GM12864 (cell line): ENCODE results near the gene ZNF292.
"Not testable (repeated sequence)": the region's sequence is repeated elsewhere in the genome, so short reads cannot be mapped to it uniquely, and the experiment has no call there.

Experiments used
- DNase-seq: peaks from one replicate; pipeline ENCODE4 v3.0.0-alpha.2; 2011; ENCODE audit warnings: low read depth
- H3K4me3 ChIP-seq: 2 replicates; pipeline ENCODE4 v1.5.1; 2011; ENCODE audit warnings: mild to moderate bottlenecking, low read depth, low read length, control low read depth
- TF ChIP-seq, protein P1 (sequence below): IDR thresholded peaks from 2 replicates; pipeline ENCODE4 v1.5.1; 2011; ENCODE audit warnings: low read depth, mild to moderate bottlenecking, moderate library complexity, low read length, control low read depth, inconsistent platforms; ENCODE audit errors: missing control alignments

The ZNF292 gene

DNA sequence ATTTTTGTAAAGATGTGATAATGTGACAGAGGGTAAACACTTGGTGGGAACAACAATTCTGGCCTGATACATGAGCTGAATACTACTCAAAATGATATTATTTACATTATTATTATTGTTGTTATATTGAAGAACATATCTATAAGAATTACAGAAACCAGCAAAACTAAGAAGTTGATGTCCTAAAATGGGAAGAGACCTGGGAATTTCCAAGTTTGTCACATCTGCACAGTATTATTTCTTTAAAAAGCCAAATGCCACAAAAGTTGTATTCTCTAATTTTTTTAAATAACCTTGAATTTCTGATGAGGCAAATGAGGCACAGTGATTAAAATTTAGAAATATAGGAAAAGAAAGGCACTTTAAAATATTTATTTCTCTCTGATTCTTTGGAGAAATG is 5.0 kb upstream of the ZNF292 start:
- no peak for DNase-seq
- H3K4me3 ChIP-seq, result no peak overlapping the region
- TF ChIP-seq, protein P1, sequence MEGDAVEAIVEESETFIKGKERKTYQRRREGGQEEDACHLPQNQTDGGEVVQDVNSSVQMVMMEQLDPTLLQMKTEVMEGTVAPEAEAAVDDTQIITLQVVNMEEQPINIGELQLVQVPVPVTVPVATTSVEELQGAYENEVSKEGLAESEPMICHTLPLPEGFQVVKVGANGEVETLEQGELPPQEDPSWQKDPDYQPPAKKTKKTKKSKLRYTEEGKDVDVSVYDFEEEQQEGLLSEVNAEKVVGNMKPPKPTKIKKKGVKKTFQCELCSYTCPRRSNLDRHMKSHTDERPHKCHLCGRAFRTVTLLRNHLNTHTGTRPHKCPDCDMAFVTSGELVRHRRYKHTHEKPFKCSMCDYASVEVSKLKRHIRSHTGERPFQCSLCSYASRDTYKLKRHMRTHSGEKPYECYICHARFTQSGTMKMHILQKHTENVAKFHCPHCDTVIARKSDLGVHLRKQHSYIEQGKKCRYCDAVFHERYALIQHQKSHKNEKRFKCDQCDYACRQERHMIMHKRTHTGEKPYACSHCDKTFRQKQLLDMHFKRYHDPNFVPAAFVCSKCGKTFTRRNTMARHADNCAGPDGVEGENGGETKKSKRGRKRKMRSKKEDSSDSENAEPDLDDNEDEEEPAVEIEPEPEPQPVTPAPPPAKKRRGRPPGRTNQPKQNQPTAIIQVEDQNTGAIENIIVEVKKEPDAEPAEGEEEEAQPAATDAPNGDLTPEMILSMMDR, result no peak

DNA sequence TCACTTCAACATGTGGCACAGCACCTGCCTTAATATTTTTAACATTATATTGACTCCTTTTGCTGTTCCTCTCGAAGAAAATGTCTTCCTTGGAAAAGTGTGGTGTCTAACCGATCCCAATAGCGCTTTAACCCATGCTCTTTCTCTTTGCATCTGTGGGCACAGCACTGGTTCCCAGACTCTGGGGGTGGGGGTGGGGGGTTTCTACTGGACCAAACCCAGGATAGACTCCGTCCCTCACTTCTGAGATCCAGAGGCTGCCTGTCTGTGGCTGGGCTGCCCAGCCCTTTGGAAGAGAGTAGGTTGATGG is 3.9 kb upstream of the ZNF292 start:
- DNase-seq, result no peak
- TF ChIP-seq, protein P1, result no peak
- H3K4me3 ChIP-seq, result peak overlapping the region; percentile 95

- peak overlapping the region; percentile 95 for H3K4me3 ChIP-seq
- DNase-seq, result no peak
- TF ChIP-seq, protein P1, result no peak
Observed at GRCh38 chr6:87151781-87152525, 3.4 kb upstream of the ZNF292 start.

GRCh38 chr6:87152526-87152955 is 2.8 kb upstream of the ZNF292 start:
- no peak for DNase-seq
- peak overlapping the region; percentile 95 for H3K4me3 ChIP-seq
- TF ChIP-seq, protein P1, result no peak

DNA sequence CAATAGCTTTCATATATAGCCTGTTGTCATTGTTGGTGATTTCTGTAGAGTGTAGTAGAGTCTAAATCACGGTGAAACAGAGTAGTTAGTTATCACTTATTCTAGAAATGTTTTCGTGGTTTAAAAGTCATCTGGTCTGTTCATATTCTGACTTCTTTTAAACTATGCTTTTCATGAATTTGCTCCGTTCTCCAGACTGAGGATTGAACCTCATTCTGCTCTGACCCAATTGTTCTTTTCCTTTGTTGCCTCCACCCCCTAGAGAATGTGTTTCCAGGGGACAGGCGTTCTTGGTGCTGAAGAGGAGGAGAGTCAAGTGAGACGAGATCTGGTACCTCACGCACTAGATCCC is 748 bp upstream of the ZNF292 start:
- DNase-seq, result no peak
- H3K4me3 ChIP-seq, result peak overlapping the region; percentile 95
- TF ChIP-seq, protein P1, result no peak

DNA sequence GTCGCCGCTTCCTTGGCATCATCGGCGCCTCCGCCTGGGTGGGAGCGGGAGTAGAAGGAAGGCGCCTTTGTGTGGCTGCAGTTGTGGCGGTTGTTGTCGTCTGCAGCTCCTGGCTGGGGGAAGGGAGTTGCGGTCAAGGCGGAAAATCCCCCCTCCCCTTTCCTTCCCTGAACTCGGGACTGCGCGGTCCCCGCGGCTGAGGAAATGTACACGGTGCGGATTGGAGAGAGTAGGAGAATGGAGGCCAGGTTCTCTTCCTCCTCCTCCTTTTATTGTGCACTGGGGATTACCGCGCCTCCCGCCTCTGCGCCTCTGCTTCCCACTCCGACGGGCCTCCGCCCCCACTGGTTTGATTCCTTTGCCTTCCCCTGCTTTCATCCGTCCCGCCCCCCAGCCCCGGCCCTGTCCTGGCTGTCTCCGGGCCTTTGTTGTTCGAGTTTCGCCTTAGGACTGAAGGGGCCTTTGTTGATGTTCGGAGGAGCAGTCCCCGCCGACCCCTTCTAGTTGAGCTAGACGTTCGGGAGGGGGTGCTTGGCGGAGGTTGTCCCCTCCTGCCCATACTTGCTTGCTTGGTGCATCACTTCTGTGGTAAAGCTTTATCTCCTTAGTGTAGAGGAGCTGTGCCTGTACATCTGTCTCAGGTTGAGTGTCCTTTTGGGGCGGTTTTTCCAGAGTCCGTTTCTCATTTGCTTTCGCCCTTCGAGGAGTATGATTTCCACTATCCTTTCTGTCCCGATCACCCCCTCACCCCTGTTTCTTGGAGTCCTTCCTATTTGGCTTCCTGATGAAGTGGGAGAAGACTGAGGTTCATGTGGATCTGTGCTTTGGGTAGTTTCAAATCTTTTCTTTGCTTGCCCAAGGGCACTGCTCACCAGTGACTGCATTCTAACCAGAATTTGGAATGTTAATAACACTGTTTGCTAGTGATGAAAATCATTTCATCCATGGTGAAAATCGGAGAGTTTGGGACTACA is 764 bp downstream of the ZNF292 start:
- TF ChIP-seq, protein P1, result no peak
- DNase-seq, result no peak
- H3K4me3 ChIP-seq, result peak overlapping the region; percentile 95

DNA sequence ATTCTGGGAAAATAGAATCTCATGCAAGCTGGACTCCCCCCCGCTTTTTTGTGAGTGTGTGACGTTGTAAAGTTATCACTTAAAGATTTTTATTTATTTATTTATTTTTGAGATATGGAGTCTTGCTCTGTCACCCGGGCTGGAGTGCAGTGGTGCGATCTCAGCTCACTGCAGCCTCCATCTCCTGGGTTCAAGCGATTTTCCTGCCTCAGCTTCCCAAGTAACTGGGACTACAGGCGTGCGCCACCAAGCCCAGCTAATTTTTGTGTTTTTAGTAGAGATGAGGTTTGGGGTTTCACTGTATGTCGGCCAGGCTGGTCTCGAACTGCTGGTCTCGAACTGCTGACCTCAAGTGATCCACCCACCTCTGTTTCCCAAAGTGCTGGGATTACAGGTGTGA is 2.2 kb downstream of the ZNF292 start:
- DNase-seq, result not testable (repeated sequence)
- H3K4me3 ChIP-seq, result peak overlapping the region; percentile 95; the same call in 1 of the 2 replicates
